HG03571 (cell line): Measurements from ENCODE around the gene CFAP61.
"Not testable (repeated sequence)": the region's sequence is repeated elsewhere in the genome, so short reads cannot be mapped to it uniquely, and the experiment has no call there.

Experiments used
- ATAC-seq: cut with Tn5 transposase; IDR thresholded peaks from one replicate; pipeline ENCODE4 v1.9.1; 2021; ENCODE audit not compliant: unreplicated experiment

Gene CFAP61

GRCh38 chr20:20207872-20208271 is 155.5 kb downstream of the CFAP61 start:
- ATAC-seq, result no peak

GRCh38 chr20:20209684-20210083 is 157.4 kb downstream of the CFAP61 start:
- ATAC-seq, result no peak

GRCh38 chr20:20210327-20210726 is 158.0 kb downstream of the CFAP61 start:
- ATAC-seq, result no peak

- ATAC-seq, result no peak
These were observed 158.6 kb downstream of the CFAP61 start for GRCh38 chr20:20210943-20211273.

DNA sequence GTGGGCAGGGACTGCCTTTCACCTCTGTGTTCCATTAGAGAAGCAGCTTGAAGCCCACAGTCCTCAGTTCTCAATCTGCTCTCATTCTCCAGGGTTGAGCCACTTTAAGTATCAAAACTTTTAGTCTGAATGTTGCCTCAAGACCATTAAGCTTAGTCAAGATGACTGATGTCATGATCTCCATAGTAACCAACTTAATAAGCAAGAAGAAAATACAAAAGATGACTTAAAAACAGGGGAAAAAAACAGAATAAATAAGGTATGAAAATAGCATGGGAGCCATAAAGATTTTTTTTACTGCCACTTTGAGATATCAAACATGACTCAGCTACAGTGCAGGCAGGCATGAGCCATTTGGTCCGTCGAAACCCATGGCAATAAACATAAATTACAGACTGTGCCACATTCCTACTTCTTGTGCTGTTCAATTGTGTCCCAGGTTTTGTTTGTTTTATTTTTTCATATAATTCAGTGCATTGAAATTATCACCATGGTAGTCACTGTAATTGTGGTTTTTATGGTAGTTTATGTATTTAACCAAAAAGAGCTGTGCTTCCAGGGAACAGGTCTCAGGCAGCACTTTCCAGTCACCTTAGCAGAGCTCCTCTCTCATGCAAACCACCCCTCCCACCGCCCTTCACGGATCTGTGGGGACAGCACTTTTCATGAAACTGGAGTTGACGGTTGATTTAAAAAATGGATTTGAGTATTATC is 159.1 kb downstream of the CFAP61 start:
- ATAC-seq, result no peak

DNA sequence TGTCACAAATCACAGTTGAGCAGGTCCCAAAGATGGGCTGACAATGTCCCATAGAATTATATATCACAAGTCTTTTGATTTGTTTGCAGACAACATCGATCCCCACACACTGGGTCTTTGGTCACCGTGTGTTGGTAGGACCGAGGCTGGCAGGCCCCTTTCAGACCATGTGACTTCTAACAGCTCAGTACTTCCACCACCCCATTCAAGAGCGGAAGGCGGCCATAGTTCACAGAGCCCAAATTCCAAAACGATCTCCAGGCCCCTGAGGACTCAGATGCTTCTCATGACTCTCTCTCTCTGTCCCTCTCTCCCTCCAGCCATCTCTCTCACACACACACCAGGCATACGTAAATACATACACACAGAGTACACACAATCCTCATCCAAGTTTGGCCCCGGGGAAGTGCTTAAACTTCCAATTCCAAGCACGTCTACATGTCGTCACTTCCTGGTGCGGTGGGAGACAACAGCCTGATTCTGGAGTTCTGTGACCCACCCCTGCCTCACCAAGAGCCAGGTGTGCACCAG is 159.7 kb downstream of the CFAP61 start:
- no peak for ATAC-seq

GRCh38 chr20:20212675-20213096 is 160.4 kb downstream of the CFAP61 start:
- ATAC-seq, result no peak

DNA sequence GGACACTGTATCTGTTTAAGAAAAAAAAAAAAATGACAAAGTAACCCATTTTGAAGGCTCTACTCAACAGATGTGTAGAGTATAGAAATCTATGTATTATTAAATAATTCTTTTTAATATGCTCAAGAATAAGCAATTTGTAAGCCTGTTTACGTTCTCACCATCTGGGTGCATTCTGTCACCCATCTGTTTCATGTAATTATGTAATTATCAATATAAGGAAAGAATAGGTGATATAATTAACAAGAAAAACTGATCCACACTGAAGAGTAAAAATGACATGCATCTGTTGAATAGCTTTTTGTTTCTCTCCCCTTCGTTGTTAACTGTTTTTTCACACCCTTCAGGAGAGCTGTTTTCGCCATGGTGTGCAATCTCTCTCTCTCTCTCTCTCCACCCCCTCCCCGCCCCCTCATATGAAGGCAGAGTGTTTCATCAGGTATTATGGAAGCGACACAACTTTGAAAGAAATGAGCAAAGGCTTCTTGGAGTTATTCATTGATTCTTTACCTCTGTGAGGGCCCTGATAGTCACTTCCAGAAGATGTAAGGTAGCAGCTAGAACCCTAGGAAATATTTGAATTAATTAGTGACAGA is 161.3 kb downstream of the CFAP61 start:
- no peak for ATAC-seq

GRCh38 chr20:20214757-20215275 is 162.5 kb downstream of the CFAP61 start:
- ATAC-seq, result no peak

- ATAC-seq, result no peak
These were observed 163.8 kb downstream of the CFAP61 start for GRCh38 chr20:20215976-20216727.

DNA sequence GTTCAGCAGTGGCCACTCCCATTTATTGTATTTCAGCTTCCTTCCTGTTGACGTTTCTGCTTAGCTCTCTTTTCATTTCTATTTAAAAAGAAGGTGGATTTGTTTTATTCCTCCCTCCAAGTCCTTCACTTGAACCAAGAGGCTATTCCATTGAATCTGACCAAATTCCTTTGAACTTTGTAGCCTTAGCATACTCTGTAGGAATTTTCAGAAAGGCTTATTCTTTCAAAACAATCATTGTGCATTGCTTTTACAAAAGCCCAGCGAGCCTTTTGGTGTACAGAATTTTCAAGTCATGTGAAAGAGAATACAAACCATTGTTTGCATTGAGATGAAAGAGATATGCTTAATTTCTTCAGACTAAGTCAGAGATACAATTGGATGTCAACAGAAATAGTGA is 164.6 kb downstream of the CFAP61 start:
- ATAC-seq, result no peak

DNA sequence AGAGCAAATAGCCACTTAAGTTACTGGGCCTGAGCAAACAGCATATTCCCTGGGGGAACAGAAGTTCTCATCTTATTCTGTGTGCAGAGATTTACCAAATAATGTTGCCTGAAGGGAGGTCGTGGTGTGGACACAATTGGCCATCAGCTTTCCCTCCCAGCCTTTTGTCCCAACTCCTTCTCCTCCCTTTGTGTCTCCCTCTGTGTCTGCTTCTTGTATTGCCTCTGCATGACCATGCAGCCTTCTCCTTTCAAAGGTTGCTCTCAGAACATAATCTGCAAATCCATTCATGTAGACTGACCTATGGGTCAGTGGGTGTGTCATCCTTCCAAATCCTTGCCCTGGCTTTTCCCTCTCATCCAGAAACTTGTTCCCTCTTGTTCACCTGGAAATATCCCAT is 165.3 kb downstream of the CFAP61 start:
- no peak for ATAC-seq

- not testable (repeated sequence) for ATAC-seq
These were observed 165.8 kb downstream of the CFAP61 start for GRCh38 chr20:20218106-20218505.

DNA sequence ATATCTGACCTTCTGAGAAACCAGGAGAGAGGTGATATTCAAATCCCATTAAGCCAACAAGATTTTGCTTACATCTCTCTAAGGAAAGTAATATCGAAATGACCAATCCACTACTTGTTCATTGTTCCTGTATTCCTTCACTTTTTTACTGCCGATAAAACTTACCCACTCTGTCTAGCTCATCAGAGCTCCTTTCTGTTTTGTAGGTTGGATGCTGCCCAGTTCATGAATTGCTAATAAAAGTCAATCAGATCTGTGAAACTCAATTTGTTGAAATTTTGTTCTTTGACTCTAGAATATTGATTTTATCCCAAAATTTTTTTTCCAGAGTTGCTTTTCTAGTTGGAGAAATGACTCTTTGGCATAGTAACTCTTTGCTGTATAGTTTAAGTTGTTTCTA is 166.7 kb downstream of the CFAP61 start:
- no peak for ATAC-seq

- ATAC-seq, result no peak
These were observed 167.8 kb downstream of the CFAP61 start for GRCh38 chr20:20220134-20220533.

DNA sequence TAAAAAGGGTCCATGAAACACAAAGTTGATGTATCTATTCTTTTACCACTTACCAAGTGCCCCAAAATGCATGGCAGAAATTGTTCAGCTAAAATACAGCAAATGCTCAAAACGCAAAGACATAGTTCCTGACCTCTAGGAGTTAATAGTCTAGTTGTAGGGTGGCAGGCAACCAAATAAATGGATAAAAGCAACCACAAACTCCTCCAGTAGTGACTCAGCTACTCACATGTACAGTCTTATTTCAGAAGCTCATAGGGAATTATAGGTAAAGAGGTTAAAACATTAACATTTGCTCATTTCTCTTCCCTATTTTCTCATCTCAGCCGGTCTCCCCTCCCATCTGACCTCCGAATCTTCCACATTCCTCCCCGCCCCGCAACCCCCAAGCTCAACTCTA is 171.6 kb downstream of the CFAP61 start:
- ATAC-seq, result no peak

GRCh38 chr20:20224806-20225205 is 172.5 kb downstream of the CFAP61 start:
- ATAC-seq, result no peak

DNA sequence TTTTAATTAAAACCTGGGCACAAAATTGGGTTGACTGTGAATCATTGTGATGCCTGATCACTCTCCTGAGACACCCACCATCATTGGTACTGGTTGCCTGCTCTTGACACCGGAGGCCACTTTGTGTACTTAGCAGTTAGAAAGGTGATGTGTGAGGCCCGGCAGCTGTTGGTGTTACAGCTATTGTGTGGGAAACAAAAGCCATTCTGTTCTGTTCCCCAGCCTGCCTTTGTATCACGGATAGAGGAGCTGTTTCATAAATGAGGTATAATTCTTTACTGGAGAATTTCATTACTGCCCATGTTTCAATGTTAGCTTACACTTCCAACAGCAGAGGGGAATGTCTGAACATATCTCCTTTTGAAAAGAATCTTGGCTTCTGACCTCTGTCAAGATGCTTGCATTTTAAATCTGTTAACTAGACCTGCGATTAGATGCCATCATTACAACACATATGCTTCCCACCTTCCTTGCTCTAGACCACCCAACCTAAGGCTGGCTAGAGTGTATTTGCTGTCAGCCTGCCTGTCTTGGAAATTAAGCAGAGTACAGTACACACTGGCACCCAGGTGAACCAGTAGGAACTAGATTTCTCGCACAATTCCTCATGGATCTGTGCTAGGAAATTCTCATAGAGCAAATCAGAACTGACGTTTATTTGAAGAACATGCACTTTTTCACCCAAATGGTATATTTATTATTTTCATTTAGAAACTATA is 173.2 kb downstream of the CFAP61 start:
- no peak for ATAC-seq

- no peak for ATAC-seq
These were observed 174.2 kb downstream of the CFAP61 start for GRCh38 chr20:20226554-20226953.

DNA sequence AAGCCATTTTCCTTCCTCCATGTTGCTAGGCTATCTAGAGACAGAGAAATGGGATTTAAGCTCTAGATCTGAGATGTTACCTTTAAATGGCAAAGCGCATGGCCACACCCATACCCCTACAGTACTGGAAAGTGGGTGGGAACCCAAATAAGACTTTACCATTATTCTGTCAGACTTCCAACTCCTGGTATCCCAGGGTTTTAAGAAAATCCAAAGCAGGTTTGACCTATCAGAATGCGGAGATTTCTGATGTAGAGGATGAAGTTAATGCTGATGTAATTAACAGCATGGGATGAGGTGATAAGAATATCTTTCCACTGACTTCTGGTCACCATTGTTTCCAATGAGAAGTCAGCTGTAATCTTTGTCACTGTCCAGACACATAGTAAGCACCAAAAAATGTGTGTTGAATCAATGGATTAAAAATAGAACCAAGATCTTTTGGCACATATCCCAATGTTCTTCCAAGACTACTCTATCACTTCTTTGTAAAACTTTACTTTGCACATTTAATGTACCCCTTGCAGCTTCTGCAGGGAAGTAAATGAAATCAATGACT is 174.8 kb downstream of the CFAP61 start:
- no peak for ATAC-seq

- no peak for ATAC-seq
These were observed 176.0 kb downstream of the CFAP61 start for GRCh38 chr20:20228351-20228750.
